Hepatocyte (in vitro differentiated cells): Measurements from ENCODE around the gene IDH1.

Source experiments
- CTCF ChIP-seq: fragments of 200-600 bp; sonication (generic); IDR thresholded peaks from 2 replicates; pipeline ENCODE4 v1.5.1; 2016; ENCODE audit warnings: antibody characterized with exemption, mild to moderate bottlenecking; ENCODE audit not compliant: poor library complexity
- EZH2 ChIP-seq: fragments of 200-600 bp; sonication (generic); IDR thresholded peaks from 2 replicates; pipeline ENCODE4 v1.6.1; 2016; ENCODE audit warnings: antibody characterized with exemption, mild to moderate bottlenecking, borderline replicate concordance
- EZH2phosphoT487 ChIP-seq: fragments of 200-600 bp; sonication (generic); IDR thresholded peaks from one replicate; pipeline ENCODE4 v1.6.1; 2018; ENCODE audit warnings: antibody characterized with exemption, mild to moderate bottlenecking, low read depth, moderate library complexity; ENCODE audit not compliant: unreplicated experiment, severe bottlenecking

GRCh38 chr2:208285853-208286252 lies 31.0 kb upstream of the IDH1 start:
- TF ChIP-seq CTCF, result no peak
- no peak for TF ChIP-seq EZH2
- TF ChIP-seq EZH2phosphoT487, result no peak
